K562 (cell line): ENCODE data around the gene C10orf105. TPM values are rescaled to one million over a fixed set of nuclear protein-coding genes. Genes with fewer than 3 reads are reported as not detected.
A peak's percentile ranks its signal among the peaks of the same experiment; 100 is the strongest.

Experiments used
- ATF6 ChIP-seq: sonication (generic); formaldehyde crosslinking; IDR thresholded peaks from 2 replicates; pipeline ENCODE4 v1.4.0; 2020; ENCODE audit warnings: mild to moderate bottlenecking, missing genetic modification reagents
- BRD4 ChIP-seq: fragments of 200-600 bp; sonication (generic); IDR thresholded peaks from 2 replicates; pipeline ENCODE4 v1.6.1; 2017; ENCODE audit warnings: inconsistent platforms
- DPF2 ChIP-seq: fragments of 450-650 bp; IDR thresholded peaks from 2 replicates; pipeline ENCODE4 v1.6.1; 2016
- GATAD2A ChIP-seq: fragments of 450-650 bp; IDR thresholded peaks from 2 replicates; pipeline ENCODE4 v1.6.1; 2017
- HDAC1 ChIP-seq, 2 experiments: fragments of 450-650 bp; IDR thresholded peaks; 2 replicates each; pipeline ENCODE4 v1.6.1; 2016 to 2017; ENCODE audit warnings: inconsistent platforms in 1 of 2, mild to moderate bottlenecking in 1 of 2, moderate library complexity in 1 of 2
- KAT7 ChIP-seq: sonication (generic); formaldehyde crosslinking; IDR thresholded peaks from 2 replicates; pipeline ENCODE4 v1.8.0; 2022; ENCODE audit warnings: missing genetic modification reagents, mild to moderate bottlenecking, borderline replicate concordance
- MAZ ChIP-seq, 2 experiments: fragments of 450-650 bp in 1 of 2; sonication (generic) in 1 of 2; formaldehyde crosslinking; IDR thresholded peaks in 1 of 2; conservative IDR thresholded peaks in 1 of 2; 2 replicates each; pipeline versions ENCODE4 v1.4.0 to v1.5.0; 2020; ENCODE audit warnings: mild to moderate bottlenecking in 1 of 2, missing genetic modification reagents in 1 of 2
- SRF ChIP-seq, 2 experiments: fragments of 250-450, 450-650 bp in 1 of 2; sonication (Bioruptor Pico) in 1 of 2; sonication (generic) in 1 of 2; formaldehyde crosslinking; IDR thresholded peaks; 2 replicates each; pipeline versions ENCODE4 v1.5.0 to v1.5.1; 2020 to 2022; ENCODE audit warnings: mild to moderate bottlenecking in 1 of 2, missing genetic modification reagents in 1 of 2
- TAF7 ChIP-seq: fragments of 450-650 bp; IDR thresholded peaks from 2 replicates; pipeline ENCODE4 v1.6.1; 2016; ENCODE audit warnings: missing genetic modification characterization, missing compliant biosample characterization
- ZBTB34 ChIP-seq: fragments of 250-450 bp; sonication (Bioruptor Pico); IDR thresholded peaks from 2 replicates; pipeline ENCODE4 v1.8.0; 2021; ENCODE audit warnings: mild to moderate bottlenecking, moderate library complexity
- ZBTB49 ChIP-seq: sonication (generic); formaldehyde crosslinking; IDR thresholded peaks from 2 replicates; pipeline ENCODE4 v1.8.0; 2022; ENCODE audit warnings: missing genetic modification reagents, mild to moderate bottlenecking, borderline replicate concordance
- ZBTB9 ChIP-seq: fragments of 450-650 bp; formaldehyde crosslinking; IDR thresholded peaks from 2 replicates; pipeline ENCODE4 v1.4.0; 2020; ENCODE audit warnings: mild to moderate bottlenecking, moderate library complexity
- ZNF146 ChIP-seq: IDR thresholded peaks from one replicate; pipeline ENCODE4 v1.6.1; 2018; ENCODE audit warnings: missing compliant biosample characterization; ENCODE audit not compliant: unreplicated experiment
- ZNF3 ChIP-seq: fragments of 250-450 bp; sonication (Bioruptor Pico); IDR thresholded peaks from 2 replicates; pipeline ENCODE4 v1.5.0; 2021; ENCODE audit warnings: mild to moderate bottlenecking, moderate library complexity
- ZNF561 ChIP-seq: fragments of 450-650 bp; formaldehyde crosslinking; conservative IDR thresholded peaks from 2 replicates; pipeline ENCODE4 v1.4.0; 2020; ENCODE audit warnings: mild to moderate bottlenecking, moderate library complexity
- ZNF584 ChIP-seq: fragments of 200-800 bp; sonication (Bioruptor generic); IDR thresholded peaks from 2 replicates; pipeline ENCODE4 v1.6.1; 2016; ENCODE audit warnings: low read depth, mild to moderate bottlenecking, missing genetic modification characterization, missing compliant biosample characterization
- ZNF75A ChIP-seq: fragments of 450-650 bp; formaldehyde crosslinking; IDR thresholded peaks from 2 replicates; pipeline ENCODE4 v1.4.0; 2020; ENCODE audit warnings: mild to moderate bottlenecking
- polyA plus RNA-seq, 8 experiments: library from polyadenylated mRNA; depleted of rRNA in 4 of 8; stranded (reverse) in 5 of 8; unstranded in 3 of 8; fragments of >200 nt; fragmentation: Nextera tagmentation in 2 of 8; fragmentation: Illumina TruSeq in 1 of 8; extraction: Ambion mirVana in 2 of 8; extraction: Trizol in 1 of 8; gene quantifications; 2 replicates each; pipeline versions ENCODE4 v1.2.1 to v1.2.3, GENCODE V29; 2011 to 2014; ENCODE audit warnings: inconsistent platforms in 1 of 8, missing spikeins in 1 of 8
- total RNA-seq, 7 experiments: library from RNA; depleted of rRNA in 6 of 7; stranded (reverse); fragments of >200 nt in 6 of 7; fragmentation: Illumina TruSeq in 2 of 7; extraction: Trizol in 2 of 7; gene quantifications; 2 replicates each; pipeline versions ENCODE4 v1.2.1 to v1.2.3, GENCODE V29; 2011 to 2021; ENCODE audit warnings: low replicate concordance in 1 of 7
- TF ChIP-seq, protein P1 (sequence below): fragments of 250-450 bp; sonication (Bioruptor Pico); IDR thresholded peaks from 2 replicates; pipeline ENCODE4 v1.5.0; 2021

The C10orf105 gene
- total and polyA plus RNA-seq, 9 of the 15 experiments (the other 6 are each of a cell fraction or from before 2014, with no cell fraction given), result 0.03 to 0.25 (median 0.04) TPM; not detected in 3

DNA sequence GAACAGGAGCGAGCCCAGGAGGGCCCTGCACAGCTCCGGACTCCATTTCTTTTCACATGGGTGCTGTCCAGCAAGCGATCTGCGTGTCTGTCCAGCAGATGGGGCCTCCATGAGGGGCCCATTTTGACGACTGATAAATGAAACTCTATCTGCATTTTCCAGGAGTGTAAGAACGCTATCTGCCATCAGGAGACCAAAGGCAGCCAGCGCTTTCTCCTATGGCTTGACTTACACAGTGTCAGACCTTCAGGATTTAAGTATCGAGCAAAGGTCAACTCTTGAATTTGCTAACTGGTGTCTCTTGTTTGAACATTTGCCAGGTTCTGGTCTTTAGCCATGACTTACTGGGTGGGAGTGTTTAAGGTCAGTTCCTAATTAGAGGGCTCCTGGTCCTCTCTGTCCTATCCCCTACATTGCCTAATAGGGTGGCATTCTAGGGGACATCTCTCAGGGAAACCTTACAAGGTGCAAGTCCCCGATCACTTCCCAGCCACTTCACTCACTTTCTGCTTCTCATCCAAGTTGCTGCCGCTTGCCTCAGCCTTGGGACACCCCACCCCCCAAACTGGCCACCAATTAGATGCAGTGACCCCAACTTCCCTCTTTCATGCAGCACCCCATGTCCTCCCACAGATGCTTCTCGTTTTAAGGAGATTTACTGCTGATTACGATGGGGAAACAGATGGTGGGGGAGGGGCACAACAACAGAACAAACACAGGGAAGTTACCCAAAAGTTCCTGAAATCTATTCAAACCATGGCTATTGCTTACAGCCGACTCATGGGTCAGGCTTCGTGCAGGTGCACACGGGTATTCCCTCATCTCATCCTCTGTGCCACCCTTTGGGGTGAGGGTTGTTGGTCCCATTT lies 33.7 kb upstream of the C10orf105 start (continued):
- TF ChIP-seq, protein P1, sequence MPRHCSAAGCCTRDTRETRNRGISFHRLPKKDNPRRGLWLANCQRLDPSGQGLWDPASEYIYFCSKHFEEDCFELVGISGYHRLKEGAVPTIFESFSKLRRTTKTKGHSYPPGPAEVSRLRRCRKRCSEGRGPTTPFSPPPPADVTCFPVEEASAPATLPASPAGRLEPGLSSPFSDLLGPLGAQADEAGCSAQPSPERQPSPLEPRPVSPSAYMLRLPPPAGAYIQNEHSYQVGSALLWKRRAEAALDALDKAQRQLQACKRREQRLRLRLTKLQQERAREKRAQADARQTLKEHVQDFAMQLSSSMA (CRISPR knock-in tag), result 0 out of 2 replicates have a peak, but pooled peaks have one; percentile 49
- TF ChIP-seq ZBTB49 (CRISPR knock-in tag) (no peak), HDAC1 (IDR thresholded peaks at IDR 0.05) (peak in 1 of 2 experiments; percentile 35; a peak in 1 of 4 replicates), ZNF75A (CRISPR knock-in tag) (0 out of 2 replicates have a peak, but pooled peaks have one; percentile 4), BRD4 (0 out of 2 replicates have a peak, but pooled peaks have one; percentile 57), KAT7 (CRISPR knock-in tag) (peak; percentile 83; the same call in 1 of the 2 replicates), ZNF561 (no peak), ZBTB9 (peak; percentile 16; the same call in 1 of the 2 replicates), SRF (CRISPR knock-in tag; IDR thresholded peaks at IDR 0.05) (peak in 1 of 2 experiments; percentile 72; a peak in 3 of 4 replicates), ZBTB34 (CRISPR knock-in tag) (no peak), ZNF146 (CRISPR knock-in tag) (no peak), ZNF584 (peak; percentile 98), GATAD2A (peak; percentile 35; the same call in 1 of the 2 replicates), ZNF3 (peak; percentile 70; the same call in 1 of the 2 replicates), TAF7 (tag) (peak; percentile 14; the same call in 1 of the 2 replicates), MAZ (CRISPR knock-in tag; conservative IDR thresholded peaks at IDR 0.05 in 1 of 2, IDR thresholded peaks at IDR 0.05 in 1 of 2) (peak in 1 of 2 experiments; percentile 79), DPF2 (peak; percentile 69), ATF6 (CRISPR knock-in tag) (0 out of 2 replicates have a peak, but pooled peaks have one; percentile 39)
